IPS-18a (cell line): ENCODE data around the gene FAM20A.

Experiments
- H3K27ac ChIP-seq: one replicate; pipeline ENCODE4 v1.5.1; 2013; ENCODE audit warnings: low read length
- H3K27me3 ChIP-seq: one replicate; pipeline ENCODE4 v1.6.1; 2013; ENCODE audit warnings: mild to moderate bottlenecking, low read length; ENCODE audit not compliant: control insufficient read depth, insufficient read depth
- H3K36me3 ChIP-seq: one replicate; pipeline ENCODE4 v1.6.1; 2013; ENCODE audit warnings: low read depth, low read length; ENCODE audit not compliant: control insufficient read depth
- H3K4me1 ChIP-seq: one replicate; pipeline ENCODE4 v1.6.1; 2013; ENCODE audit warnings: low read depth, low read length; ENCODE audit not compliant: control insufficient read depth
- H3K4me3 ChIP-seq: one replicate; pipeline ENCODE4 v1.5.1; 2013; ENCODE audit warnings: low read length
- H3K9ac ChIP-seq: one replicate; pipeline ENCODE4 v1.6.1; 2013; ENCODE audit warnings: mild to moderate bottlenecking, low read length, moderate library complexity
- H3K9me3 ChIP-seq: one replicate; pipeline ENCODE4 v1.6.1; 2013; ENCODE audit warnings: low read depth, low read length; ENCODE audit not compliant: control insufficient read depth

The FAM20A gene

DNA sequence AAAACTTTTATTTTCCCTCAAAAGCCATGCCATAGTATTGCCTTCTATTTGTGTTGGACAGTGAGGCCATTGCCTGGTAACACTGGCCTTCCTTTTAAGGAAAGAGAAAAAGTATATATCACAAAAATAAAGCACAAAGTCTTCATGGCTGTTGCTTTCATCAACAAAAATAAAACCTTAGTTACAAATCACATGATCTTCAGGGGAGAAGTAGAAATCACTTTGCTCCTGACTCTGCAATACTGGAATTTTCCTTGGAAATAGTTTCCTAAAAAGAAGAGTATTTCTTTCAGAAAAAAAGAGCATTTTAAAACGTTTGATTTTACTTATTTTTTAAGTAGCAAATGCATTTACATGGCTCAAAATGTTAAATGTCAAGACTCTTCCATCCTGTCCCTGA is 41.9 kb downstream of the FAM20A start:
- no peak overlapping the region for H3K4me3 ChIP-seq
- H3K27me3 ChIP-seq, result no peaks in the 10 kb centered on the region
- no peaks in the 10 kb centered on the region for H3K9me3 ChIP-seq
- H3K4me1 ChIP-seq, result no peaks in the 10 kb centered on the region
- H3K27ac ChIP-seq, result no peak overlapping the region
- H3K36me3 ChIP-seq, result peaks cover 4% of the 10 kb centered on the region
- H3K9ac ChIP-seq, result no peak overlapping the region

DNA sequence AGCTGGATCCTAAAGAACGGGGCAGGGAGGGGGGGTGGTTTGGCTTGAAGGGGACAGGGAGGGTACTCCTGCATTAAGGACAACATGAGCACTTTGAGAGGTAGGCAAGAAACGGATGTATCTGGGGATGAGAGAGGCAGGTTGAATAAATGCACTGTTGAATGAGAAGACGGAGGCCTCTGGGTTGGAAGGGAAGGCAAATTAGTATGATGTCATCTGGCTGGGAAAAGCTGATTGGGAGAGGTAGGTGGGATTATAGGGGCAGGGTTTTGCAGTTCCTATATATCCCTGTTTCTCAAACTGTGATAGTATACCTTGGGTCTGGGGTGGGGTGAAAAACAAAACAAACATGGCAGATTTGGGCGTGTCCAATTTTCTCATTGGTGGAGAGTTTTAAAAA is 44.6 kb downstream of the FAM20A start:
- Histone ChIP-seq H3K27ac (no peak overlapping the region), H3K9me3 (no peaks in the 10 kb centered on the region), H3K4me1 (no peaks in the 10 kb centered on the region), H3K36me3 (peaks cover 4% of the 10 kb centered on the region), H3K27me3 (no peaks in the 10 kb centered on the region), H3K9ac (no peak overlapping the region), H3K4me3 (no peak overlapping the region)

DNA sequence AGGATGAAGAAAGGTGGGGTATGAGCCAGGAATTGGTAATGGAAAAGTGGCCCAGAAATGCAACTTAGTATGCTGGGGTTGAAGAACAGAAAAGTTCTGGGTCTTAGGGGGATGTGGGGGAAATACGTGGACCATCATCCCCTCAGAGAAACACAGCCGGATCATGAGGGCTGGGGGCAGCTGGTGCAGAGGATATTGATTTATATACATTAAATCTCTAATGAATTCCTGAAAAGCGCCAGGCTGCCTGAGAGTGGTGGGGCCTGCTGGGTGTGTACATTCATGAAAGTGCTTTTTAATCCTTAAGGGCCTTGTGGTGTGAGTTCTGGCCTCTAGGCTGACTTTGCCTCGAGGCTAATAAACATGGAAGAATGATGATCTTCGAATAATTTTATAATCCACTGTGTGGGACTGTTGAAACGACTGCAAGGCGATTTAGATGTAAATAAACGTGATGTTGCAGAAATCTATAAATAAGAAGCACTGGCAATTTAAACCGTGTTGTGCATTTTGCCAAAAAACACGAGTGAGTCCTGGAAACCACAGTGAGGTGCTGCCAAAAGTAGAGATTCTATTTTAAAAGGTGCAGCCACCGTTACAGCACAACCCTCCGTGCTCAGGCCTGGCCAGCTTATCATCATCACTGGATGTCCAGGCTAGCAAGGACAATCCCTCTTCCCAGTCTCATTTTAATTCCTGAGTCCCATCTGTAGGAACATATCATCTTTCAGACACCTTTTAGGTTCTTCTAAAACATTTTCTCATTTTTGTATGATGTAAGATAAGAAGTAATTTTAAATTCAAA is 56.9 kb downstream of the FAM20A start:
- H3K9me3 ChIP-seq, result no peaks in the 10 kb centered on the region
- no peak overlapping the region for H3K4me3 ChIP-seq
- H3K36me3 ChIP-seq, result peaks cover 8% of the 10 kb centered on the region

DNA sequence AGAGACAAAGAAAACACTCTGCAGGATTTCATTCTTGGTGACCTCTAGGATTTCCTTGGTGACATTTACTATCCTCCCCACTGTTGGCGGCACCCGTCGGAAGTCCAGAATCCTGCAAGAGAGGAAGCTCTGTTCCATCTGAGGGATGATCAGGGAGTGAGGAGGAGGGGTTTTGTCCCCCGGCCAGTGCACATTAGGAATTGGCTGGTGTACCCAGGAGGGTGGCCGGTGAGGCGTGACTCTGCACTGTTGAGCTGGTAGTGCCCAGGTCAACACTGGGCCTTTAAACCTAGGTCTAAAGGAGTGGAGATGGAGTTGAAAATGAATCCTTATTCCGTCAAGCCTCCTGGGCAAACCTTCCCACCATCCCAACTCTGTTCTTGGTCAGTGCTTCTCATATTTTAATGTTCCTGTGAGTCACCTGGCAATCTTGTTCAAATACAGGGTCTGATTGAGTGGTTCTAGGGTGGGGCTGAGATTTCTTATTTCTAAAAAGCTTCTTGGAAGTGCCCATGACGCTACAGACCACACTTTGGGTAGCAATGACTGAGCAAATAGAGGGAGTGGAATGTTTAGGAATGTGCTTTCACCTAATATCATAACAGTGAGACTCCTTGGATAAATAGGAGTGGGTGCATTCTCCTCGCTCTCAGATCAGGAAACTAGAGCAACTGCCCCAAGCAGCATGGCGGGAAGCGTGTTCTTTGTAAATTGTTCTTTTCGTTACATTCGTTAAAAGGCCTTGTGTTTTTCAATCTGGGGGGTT is 58.3 kb downstream of the FAM20A start:
- no peaks in the 10 kb centered on the region for H3K4me1 ChIP-seq
- no peaks in the 10 kb centered on the region for H3K27me3 ChIP-seq
- no peaks in the 10 kb centered on the region for H3K9me3 ChIP-seq
- H3K4me3 ChIP-seq, result no peak overlapping the region
- no peak overlapping the region for H3K9ac ChIP-seq
- H3K27ac ChIP-seq, result no peak overlapping the region
- peaks cover 13% of the 10 kb centered on the region for H3K36me3 ChIP-seq

More for the DNA sequence above, 56.9 kb downstream of the FAM20A start:
- Histone ChIP-seq H3K27me3 (no peaks in the 10 kb centered on the region), H3K27ac (no peak overlapping the region), H3K9ac (no peak overlapping the region), H3K4me1 (no peaks in the 10 kb centered on the region)

DNA sequence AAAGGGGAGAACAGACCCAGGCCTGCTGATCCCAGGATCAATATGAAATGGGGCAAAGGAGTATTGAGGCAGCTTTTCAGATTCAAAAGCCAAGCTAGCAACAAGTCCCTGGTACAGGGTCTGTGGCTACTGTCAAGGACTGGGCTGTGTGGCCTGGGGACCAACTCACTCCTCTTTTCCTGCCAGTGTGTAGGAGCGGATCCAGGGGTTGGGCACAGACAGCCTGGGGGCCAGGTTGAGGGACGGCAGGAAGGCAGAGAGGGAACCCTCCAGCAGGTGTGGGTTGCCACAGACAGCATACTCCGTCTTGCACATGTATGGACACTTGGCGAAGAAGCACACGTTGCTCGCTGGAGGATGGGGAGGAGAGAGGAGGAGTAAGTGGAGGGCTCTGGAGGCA is 59.4 kb downstream of the FAM20A start:
- Histone ChIP-seq H3K9ac (no peak overlapping the region), H3K9me3 (no peaks in the 10 kb centered on the region), H3K27ac (no peak overlapping the region), H3K4me1 (no peaks in the 10 kb centered on the region), H3K36me3 (peaks cover 20% of the 10 kb centered on the region), H3K27me3 (no peaks in the 10 kb centered on the region), H3K4me3 (no peak overlapping the region)

DNA sequence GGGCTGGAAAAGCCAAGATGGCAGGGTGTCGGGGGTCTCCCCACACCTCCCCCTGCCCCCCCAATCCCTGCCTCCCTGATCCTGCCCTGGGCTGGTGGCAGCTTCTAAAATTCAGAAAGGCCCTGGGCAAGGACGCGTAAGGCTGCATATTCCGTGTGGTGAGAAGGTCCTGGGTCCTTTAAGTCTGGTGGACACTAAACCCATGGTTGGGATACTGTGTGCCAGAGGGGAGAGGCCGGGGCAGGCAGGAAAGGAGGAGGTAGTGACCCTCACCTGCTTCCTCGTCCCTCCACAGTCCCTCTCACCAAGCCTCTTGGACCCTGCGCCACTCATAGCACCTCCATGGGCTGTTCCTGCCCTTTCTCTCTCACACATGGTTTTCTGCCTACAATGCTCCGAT is 60.2 kb downstream of the FAM20A start:
- Histone ChIP-seq H3K4me3 (no peak overlapping the region), H3K9me3 (no peaks in the 10 kb centered on the region), H3K9ac (no peak overlapping the region), H3K4me1 (no peaks in the 10 kb centered on the region), H3K27me3 (no peaks in the 10 kb centered on the region), H3K27ac (no peak overlapping the region), H3K36me3 (peaks cover 28% of the 10 kb centered on the region)

DNA sequence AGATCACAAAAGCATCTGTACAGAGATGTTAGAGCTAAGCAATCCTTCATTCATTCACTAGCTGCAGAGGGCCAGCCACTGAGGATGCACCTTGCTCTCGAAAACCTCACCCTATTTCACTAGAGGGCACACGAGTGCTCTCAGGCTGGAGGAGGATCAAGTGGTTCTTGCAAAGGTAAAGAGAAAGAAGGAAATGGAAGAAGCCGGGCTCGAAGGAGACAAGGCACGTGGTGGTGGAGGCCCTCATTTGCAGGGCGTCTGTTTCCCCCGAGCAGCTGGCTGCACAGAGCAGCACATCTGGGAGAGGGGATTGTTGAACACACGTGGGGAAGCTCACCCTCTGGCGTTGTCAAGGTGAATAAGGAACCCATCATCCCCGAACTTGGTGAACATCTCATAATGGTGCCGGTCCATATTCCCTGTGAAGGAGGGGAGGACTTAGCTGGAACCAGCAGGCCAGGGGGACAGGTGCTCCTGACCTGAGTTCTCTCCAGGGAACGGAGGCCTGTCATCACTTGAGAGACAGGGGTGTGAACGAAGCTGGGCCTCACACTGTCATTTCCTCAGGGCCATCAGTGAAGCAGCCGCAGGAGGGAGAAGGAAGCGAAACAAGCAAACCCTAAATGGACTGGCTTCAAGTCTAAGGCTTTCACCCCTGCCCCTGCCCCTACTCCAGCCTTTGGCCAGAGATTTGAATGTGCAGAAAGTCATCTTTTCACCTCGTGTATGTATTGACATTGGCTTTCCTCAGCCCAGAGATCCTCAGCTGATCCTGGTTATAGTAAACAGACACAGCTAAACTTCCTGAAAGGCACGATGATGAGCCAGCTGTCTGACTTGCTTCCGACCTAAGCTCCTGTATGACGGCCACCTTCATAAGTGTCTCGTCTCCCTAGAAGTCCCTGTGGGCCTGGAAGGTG is 61.4 kb downstream of the FAM20A start:
- Histone ChIP-seq H3K27me3 (no peaks in the 10 kb centered on the region), H3K9ac (no peak overlapping the region), H3K4me3 (no peak overlapping the region), H3K36me3 (peaks cover 39% of the 10 kb centered on the region), H3K4me1 (no peaks in the 10 kb centered on the region), H3K27ac (no peak overlapping the region), H3K9me3 (no peaks in the 10 kb centered on the region)

DNA sequence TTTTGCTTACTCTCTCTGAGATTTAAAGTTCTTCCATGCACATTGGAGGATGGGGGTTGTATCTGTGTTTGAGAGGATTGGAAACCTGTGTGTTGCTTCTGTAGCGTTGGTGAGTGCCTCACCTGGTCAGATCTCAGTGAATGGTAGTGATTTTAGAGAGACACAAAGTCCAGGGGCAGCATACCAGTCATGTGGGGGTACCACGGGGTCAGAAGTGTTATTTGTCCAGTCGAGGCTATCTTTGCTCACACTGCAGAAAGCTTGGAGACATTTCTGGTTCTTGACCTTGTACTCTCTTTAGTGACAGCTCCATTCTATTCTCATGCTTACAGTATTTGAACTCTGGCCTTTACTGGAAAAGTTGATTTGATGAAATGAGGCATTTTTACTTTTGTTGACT is 65.2 kb downstream of the FAM20A start:
- H3K4me1 ChIP-seq, result no peaks in the 10 kb centered on the region
- peaks cover 60% of the 10 kb centered on the region for H3K36me3 ChIP-seq
- no peak overlapping the region for H3K27ac ChIP-seq
- H3K9me3 ChIP-seq, result no peaks in the 10 kb centered on the region
- H3K4me3 ChIP-seq, result no peak overlapping the region
- no peak overlapping the region for H3K9ac ChIP-seq
- H3K27me3 ChIP-seq, result no peaks in the 10 kb centered on the region

DNA sequence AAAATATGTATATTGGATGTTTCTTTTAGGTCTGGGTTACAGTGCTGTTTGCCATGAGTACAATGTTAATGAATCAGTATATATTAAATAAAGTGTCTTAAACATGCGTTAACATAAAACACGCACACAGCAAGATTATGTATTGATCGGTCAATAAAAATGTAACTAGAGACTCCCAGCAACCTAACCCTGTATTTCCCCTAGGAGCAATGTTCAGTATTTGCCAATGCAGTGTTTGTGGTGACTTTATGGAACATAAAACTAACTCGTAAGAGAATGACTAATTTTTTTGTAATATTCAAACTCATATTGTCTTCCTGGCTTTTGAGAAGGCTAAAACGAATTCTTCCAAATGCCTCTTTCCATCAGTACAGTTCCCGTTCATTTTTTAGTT is 66.5 kb downstream of the FAM20A start:
- H3K9me3 ChIP-seq, result no peaks in the 10 kb centered on the region
- peaks cover 64% of the 10 kb centered on the region for H3K36me3 ChIP-seq
- H3K27me3 ChIP-seq, result no peaks in the 10 kb centered on the region
- no peak overlapping the region for H3K9ac ChIP-seq
- H3K4me1 ChIP-seq, result no peaks in the 10 kb centered on the region
- H3K27ac ChIP-seq, result no peak overlapping the region
- H3K4me3 ChIP-seq, result no peak overlapping the region

DNA sequence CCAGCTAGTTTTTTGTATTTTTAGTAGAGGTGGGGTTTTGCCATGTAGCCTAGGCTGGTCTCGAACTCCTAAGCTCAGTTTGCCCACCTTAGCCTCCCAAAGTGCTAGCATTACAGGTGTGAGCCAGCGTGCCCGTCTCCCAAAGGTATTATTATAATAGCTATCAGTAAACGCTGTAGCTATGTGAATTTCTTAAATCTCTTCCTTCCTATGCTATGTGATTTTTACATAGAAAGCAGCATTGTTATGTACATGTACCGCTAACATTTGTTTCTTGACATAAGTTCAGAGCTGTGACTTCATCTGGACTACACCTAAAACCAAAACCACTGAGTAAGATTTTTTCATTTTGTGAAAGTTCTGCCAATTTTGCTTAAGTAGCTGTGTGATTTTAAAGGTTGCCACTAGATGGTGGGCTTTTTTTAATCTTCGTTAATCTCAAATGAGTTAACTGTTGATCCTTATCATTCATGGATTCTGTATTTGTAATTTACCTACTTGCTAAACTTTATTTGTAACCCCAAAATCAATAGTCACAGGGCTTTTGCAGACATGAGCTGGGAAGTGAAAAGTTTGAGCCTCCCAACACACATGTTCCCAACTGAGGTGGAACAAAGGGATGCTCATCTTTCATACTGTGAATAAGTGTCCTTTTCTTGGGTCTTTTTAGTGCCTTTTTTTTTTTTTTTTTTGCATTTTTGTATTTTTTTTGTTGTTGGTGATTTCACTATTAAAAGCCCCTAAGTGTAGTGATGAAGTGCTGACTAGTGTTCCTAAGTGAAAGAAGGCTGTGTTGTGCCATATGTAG is 67.1 kb downstream of the FAM20A start:
- no peak overlapping the region for H3K9ac ChIP-seq
- H3K4me3 ChIP-seq, result no peak overlapping the region
- no peaks in the 10 kb centered on the region for H3K4me1 ChIP-seq
- no peaks in the 10 kb centered on the region for H3K27me3 ChIP-seq
- H3K27ac ChIP-seq, result no peak overlapping the region
- H3K36me3 ChIP-seq, result peaks cover 70% of the 10 kb centered on the region
- H3K9me3 ChIP-seq, result no peaks in the 10 kb centered on the region

DNA sequence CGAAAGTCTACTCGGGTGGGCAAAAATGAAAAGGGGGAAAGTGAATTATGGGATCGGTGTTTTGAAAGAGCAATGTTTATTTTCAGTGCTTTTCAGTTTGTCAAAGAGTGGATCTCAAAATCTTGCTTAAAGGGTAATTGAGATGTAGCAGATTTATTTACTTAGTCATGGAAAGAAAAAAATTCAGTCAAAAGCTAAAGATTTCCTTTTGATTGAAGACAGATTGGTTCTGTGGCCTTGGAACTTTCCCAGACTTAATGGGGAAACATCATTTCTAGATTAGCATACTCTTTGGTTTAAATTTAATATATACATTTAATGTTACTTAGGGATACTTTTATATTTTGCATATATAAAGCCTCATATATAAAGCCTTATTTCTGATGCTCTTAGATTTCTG is 68.3 kb downstream of the FAM20A start:
- no peak overlapping the region for H3K4me3 ChIP-seq
- no peaks in the 10 kb centered on the region for H3K27me3 ChIP-seq
- H3K9ac ChIP-seq, result no peak overlapping the region
- no peaks in the 10 kb centered on the region for H3K9me3 ChIP-seq
- H3K36me3 ChIP-seq, result peaks cover 77% of the 10 kb centered on the region
- no peaks in the 10 kb centered on the region for H3K4me1 ChIP-seq
- H3K27ac ChIP-seq, result no peak overlapping the region
